K562 (cell line): ENCODE measurements around the gene LRRC25. TPM values are rescaled to one million over a fixed set of nuclear protein-coding genes. Genes with fewer than 3 reads are reported as not detected.

Experiments
- CBX1 ChIP-seq: sonication (generic); IDR thresholded peaks from 2 replicates; pipeline ENCODE4 v1.6.1; 2016; ENCODE audit warnings: antibody characterized with exemption, low read depth, mild to moderate bottlenecking
- CHD1 ChIP-seq: fragments of 200-600 bp; sonication (generic); IDR thresholded peaks from one replicate; pipeline ENCODE4 v1.6.1; 2012; ENCODE audit warnings: mild to moderate bottlenecking, moderate library complexity, low read length, inconsistent platforms
- EGR1 ChIP-seq: fragments of 450-650 bp; conservative IDR thresholded peaks from 2 replicates; pipeline ENCODE4 v1.6.1; 2017; ENCODE audit warnings: mild to moderate bottlenecking
- ELF1 ChIP-seq: fragments of 200-800 bp; sonication (Bioruptor generic); IDR thresholded peaks from 2 replicates; pipeline ENCODE4 v1.6.1; 2016; ENCODE audit warnings: missing genetic modification characterization, missing compliant biosample characterization
- EP400 ChIP-seq: fragments of 450-650 bp; IDR thresholded peaks from 2 replicates; pipeline ENCODE4 v1.6.1; 2017; ENCODE audit warnings: antibody characterized with exemption, mild to moderate bottlenecking, moderate library complexity
- KDM2B ChIP-seq: fragments of 250-450 bp; sonication (Bioruptor Pico); IDR thresholded peaks from 2 replicates; pipeline ENCODE4 v1.8.0; 2021; ENCODE audit warnings: mild to moderate bottlenecking, moderate library complexity
- PHF20 ChIP-seq: fragments of 450-650 bp; IDR thresholded peaks from 2 replicates; pipeline ENCODE4 v1.6.1; 2018; ENCODE audit not compliant: partially characterized antibody
- SMAD4 ChIP-seq: fragments of 250-450 bp; sonication (Bioruptor Pico); conservative IDR thresholded peaks from 2 replicates; pipeline ENCODE4 v1.8.0; 2021; ENCODE audit warnings: inconsistent platforms, mild to moderate bottlenecking, moderate library complexity
- polyA plus RNA-seq, 8 experiments: library from polyadenylated mRNA; depleted of rRNA in 4 of 8; stranded (reverse) in 5 of 8; unstranded in 3 of 8; fragments of >200 nt; fragmentation: Nextera tagmentation in 2 of 8; fragmentation: Illumina TruSeq in 1 of 8; extraction: Ambion mirVana in 2 of 8; extraction: Trizol in 1 of 8; gene quantifications; 2 replicates each; pipeline versions ENCODE4 v1.2.1 to v1.2.3, GENCODE V29; 2011 to 2014; ENCODE audit warnings: inconsistent platforms in 1 of 8, missing spikeins in 1 of 8
- total RNA-seq, 7 experiments: library from RNA; depleted of rRNA in 6 of 7; stranded (reverse); fragments of >200 nt in 6 of 7; fragmentation: Illumina TruSeq in 2 of 7; extraction: Trizol in 2 of 7; gene quantifications; 2 replicates each; pipeline versions ENCODE4 v1.2.1 to v1.2.3, GENCODE V29; 2011 to 2021; ENCODE audit warnings: low replicate concordance in 1 of 7
- TF ChIP-seq, protein P1 (sequence below), 2 experiments: IDR thresholded peaks; 2 replicates each; pipeline ENCODE4 v1.6.1; 2011; ENCODE audit warnings: borderline replicate concordance in 1 of 2, control low read depth in 1 of 2, low read depth in 1 of 2, low read length in 1 of 2, mild to moderate bottlenecking in 1 of 2, mixed read lengths in 1 of 2, moderate library complexity in 1 of 2; ENCODE audit not compliant: insufficient read depth in 1 of 2, insufficient read length in 1 of 2, poor library complexity in 1 of 2, severe bottlenecking in 1 of 2; ENCODE audit errors: extremely low read depth in 1 of 2
- TF ChIP-seq, protein P2 (sequence below): sonication (generic); formaldehyde crosslinking; IDR thresholded peaks from 2 replicates; pipeline ENCODE4 v1.8.1; 2023; ENCODE audit warnings: mild to moderate bottlenecking, missing genetic modification reagents
- TF ChIP-seq, protein P3 (sequence below): fragments of 250-450 bp; sonication (Bioruptor Pico); IDR thresholded peaks from 2 replicates; pipeline ENCODE4 v1.4.0; 2020; ENCODE audit warnings: mild to moderate bottlenecking
- TF ChIP-seq, protein P4 (sequence below), 2 experiments: fragments of 450-650 bp; conservative IDR thresholded peaks; 2 replicates each; pipeline ENCODE4 v1.6.1; 2017; ENCODE audit warnings: mild to moderate bottlenecking in 2 of 2, moderate library complexity in 2 of 2
- TF ChIP-seq, protein P5 (sequence below): fragments of 250-450 bp; sonication (Bioruptor Pico); IDR thresholded peaks from 2 replicates; pipeline ENCODE4 v1.4.0; 2020

Gene LRRC25
- total and polyA plus RNA-seq, 9 of the 15 experiments (the other 6 are each of a cell fraction or from before 2014, with no cell fraction given), result 0.07 to 0.36 (median 0.10) TPM; not detected in 3

DNA sequence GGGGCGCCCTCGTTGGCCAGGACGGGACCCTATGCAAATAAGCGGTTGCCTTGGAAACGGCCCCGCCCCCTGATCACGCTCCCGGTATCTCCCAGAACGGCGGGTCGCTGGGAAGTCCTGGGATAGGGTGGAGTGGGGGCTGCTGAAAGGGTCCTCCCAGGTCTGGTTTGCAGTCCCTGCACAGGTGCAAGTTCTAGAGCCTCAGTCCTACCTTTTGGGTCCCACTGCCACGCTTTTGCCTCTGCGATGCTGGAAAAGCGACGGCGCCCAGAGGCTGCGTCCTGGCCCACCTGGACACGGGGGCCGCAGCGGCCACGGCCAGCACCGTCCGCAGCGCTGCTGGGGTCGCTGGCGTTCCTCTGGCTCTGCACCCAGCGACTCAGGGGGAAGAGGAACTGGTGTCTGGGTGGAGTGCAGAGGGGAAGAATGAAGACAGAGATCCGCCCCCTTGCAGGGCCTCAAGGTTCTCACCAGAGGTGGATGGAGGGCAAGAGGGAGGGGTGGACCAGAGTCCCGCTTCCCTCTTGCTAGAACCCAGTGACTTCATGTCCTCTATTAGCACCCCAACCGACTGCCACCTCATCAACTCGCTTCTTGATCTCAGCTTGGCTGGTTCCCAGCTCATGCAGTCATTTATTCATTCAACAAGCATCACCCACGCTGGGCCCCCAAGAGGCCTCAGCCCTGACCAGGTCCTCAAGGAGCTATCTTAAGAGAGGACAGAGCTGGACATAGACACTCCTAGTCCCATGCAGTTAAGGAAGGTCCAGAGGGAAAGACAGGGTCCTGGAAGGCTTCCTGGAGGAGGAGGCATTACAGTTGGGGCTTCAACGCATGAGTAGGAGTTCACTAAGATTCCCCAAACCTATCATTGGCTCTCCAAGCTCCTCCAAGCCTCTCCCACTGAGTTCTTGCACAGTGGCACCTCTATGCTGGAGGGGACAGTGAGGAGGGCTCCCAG lies at the start of gene LRRC25 (continued):
- TF ChIP-seq EGR1 (peak; percentile 18), SMAD4 (CRISPR knock-in tag) (0 out of 2 replicates have a peak, but pooled peaks have one; percentile 23), CHD1 (peak; percentile 67), CBX1 (0 out of 2 replicates have a peak, but pooled peaks have one; percentile 27), ELF1 (tag) (no peak), PHF20 (no peak), EP400 (no peak), KDM2B (no peak)
- TF ChIP-seq, protein P1, sequence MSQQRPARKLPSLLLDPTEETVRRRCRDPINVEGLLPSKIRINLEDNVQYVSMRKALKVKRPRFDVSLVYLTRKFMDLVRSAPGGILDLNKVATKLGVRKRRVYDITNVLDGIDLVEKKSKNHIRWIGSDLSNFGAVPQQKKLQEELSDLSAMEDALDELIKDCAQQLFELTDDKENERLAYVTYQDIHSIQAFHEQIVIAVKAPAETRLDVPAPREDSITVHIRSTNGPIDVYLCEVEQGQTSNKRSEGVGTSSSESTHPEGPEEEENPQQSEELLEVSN (IDR thresholded peaks at IDR 0.05; ENCODE audit: borderline replicate concordance in 1 of 2, extremely low read depth in 1 of 2, insufficient read depth in 1 of 2, insufficient read length in 1 of 2, low read depth in 1 of 2, low read length in 1 of 2, poor library complexity in 1 of 2, severe bottlenecking in 1 of 2), result peak in 1 of 2 experiments; percentile 11
- TF ChIP-seq, protein P2, sequence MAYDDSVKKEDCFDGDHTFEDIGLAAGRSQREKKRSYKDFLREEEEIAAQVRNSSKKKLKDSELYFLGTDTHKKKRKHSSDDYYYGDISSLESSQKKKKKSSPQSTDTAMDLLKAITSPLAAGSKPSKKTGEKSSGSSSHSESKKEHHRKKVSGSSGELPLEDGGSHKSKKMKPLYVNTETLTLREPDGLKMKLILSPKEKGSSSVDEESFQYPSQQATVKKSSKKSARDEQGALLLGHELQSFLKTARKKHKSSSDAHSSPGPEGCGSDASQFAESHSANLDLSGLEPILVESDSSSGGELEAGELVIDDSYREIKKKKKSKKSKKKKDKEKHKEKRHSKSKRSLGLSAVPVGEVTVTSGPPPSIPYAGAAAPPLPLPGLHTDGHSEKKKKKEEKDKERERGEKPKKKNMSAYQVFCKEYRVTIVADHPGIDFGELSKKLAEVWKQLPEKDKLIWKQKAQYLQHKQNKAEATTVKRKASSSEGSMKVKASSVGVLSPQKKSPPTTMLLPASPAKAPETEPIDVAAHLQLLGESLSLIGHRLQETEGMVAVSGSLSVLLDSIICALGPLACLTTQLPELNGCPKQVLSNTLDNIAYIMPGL (CRISPR knock-in tag), result no peak
- TF ChIP-seq, protein P3, sequence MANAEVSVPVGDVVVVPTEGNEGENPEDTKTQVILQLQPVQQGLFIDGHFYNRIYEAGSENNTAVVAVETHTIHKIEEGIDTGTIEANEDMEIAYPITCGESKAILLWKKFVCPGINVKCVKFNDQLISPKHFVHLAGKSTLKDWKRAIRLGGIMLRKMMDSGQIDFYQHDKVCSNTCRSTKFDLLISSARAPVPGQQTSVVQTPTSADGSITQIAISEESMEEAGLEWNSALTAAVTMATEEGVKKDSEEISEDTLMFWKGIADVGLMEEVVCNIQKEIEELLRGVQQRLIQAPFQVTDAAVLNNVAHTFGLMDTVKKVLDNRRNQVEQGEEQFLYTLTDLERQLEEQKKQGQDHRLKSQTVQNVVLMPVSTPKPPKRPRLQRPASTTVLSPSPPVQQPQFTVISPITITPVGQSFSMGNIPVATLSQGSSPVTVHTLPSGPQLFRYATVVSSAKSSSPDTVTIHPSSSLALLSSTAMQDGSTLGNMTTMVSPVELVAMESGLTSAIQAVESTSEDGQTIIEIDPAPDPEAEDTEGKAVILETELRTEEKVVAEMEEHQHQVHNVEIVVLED (CRISPR knock-in tag), result no peak
- TF ChIP-seq, protein P4, sequence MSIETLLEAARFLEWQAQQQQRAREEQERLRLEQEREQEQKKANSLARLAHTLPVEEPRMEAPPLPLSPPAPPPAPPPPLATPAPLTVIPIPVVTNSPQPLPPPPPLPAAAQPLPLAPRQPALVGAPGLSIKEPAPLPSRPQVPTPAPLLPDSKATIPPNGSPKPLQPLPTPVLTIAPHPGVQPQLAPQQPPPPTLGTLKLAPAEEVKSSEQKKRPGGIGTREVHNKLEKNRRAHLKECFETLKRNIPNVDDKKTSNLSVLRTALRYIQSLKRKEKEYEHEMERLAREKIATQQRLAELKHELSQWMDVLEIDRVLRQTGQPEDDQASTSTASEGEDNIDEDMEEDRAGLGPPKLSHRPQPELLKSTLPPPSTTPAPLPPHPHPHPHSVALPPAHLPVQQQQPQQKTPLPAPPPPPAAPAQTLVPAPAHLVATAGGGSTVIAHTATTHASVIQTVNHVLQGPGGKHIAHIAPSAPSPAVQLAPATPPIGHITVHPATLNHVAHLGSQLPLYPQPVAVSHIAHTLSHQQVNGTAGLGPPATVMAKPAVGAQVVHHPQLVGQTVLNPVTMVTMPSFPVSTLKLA (conservative IDR thresholded peaks at IDR 0.05), result peak in 1 of 2 experiments; percentile 32; a peak in 1 of 4 replicates
- TF ChIP-seq, protein P5, sequence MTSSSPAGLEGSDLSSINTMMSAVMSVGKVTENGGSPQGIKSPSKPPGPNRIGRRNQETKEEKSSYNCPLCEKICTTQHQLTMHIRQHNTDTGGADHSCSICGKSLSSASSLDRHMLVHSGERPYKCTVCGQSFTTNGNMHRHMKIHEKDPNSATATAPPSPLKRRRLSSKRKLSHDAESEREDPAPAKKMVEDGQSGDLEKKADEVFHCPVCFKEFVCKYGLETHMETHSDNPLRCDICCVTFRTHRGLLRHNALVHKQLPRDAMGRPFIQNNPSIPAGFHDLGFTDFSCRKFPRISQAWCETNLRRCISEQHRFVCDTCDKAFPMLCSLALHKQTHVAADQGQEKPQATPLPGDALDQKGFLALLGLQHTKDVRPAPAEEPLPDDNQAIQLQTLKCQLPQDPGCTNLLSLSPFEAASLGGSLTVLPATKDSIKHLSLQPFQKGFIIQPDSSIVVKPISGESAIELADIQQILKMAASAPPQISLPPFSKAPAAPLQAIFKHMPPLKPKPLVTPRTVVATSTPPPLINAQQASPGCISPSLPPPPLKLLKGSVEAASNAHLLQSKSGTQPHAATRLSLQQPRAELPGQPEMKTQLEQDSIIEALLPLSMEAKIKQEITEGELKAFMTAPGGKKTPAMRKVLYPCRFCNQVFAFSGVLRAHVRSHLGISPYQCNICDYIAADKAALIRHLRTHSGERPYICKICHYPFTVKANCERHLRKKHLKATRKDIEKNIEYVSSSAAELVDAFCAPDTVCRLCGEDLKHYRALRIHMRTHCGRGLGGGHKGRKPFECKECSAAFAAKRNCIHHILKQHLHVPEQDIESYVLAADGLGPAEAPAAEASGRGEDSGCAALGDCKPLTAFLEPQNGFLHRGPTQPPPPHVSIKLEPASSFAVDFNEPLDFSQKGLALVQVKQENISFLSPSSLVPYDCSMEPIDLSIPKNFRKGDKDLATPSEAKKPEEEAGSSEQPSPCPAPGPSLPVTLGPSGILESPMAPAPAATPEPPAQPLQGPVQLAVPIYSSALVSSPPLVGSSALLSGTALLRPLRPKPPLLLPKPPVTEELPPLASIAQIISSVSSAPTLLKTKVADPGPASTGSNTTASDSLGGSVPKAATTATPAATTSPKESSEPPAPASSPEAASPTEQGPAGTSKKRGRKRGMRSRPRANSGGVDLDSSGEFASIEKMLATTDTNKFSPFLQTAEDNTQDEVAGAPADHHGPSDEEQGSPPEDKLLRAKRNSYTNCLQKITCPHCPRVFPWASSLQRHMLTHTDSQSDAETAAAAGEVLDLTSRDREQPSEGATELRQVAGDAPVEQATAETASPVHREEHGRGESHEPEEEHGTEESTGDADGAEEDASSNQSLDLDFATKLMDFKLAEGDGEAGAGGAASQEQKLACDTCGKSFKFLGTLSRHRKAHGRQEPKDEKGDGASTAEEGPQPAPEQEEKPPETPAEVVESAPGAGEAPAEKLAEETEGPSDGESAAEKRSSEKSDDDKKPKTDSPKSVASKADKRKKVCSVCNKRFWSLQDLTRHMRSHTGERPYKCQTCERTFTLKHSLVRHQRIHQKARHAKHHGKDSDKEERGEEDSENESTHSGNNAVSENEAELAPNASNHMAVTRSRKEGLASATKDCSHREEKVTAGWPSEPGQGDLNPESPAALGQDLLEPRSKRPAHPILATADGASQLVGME (CRISPR knock-in tag), result no peak
